Measurements from ENCODE around the gene ENPP3. TPM values are rescaled to one million over a fixed set of nuclear protein-coding genes. Genes with fewer than 3 reads are reported as not detected.

Gene ENPP3
- total and polyA plus RNA-seq, 2 experiments from 2014 or later = not detected

DNA sequence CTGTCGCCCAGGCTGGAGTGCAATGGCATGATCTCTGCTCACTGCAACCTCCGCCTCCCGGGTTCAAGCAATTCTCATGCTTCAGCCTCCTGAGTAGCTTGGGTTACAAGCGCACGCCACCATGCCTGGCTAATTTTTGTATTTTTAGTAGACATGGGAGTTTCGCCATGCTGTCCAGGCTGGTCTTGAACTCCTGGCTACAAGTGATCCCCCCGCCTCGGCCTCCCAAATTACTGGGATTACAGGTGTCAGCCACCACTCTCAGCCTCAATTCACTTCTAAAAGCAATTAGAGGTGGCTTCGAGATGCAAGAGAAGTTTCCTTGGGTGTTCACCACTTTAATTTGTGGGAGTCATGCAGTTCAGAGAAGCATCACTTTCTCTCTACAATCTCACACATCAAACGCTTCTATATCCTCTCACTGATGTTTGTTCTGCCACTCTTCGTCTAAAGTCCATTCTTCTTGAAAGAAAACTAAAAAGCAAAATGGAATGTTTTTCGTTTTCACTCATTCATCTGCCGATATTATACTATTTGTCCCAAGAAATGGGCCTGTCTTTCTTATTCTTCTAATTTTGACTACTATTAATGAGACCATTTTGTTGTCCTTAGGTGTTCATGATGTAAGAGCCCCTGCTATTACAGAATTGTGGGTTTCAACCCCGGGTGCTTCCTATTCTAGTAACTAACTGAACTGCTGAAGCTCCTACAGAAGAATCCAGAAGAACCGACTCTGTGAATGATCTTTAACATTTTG is 132.5 kb downstream of the ENPP3 start (continued):
- TF ChIP-seq, protein P1, sequence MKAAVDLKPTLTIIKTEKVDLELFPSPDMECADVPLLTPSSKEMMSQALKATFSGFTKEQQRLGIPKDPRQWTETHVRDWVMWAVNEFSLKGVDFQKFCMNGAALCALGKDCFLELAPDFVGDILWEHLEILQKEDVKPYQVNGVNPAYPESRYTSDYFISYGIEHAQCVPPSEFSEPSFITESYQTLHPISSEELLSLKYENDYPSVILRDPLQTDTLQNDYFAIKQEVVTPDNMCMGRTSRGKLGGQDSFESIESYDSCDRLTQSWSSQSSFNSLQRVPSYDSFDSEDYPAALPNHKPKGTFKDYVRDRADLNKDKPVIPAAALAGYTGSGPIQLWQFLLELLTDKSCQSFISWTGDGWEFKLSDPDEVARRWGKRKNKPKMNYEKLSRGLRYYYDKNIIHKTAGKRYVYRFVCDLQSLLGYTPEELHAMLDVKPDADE (IDR thresholded peaks at IDR 0.05) = no peak
- TF ChIP-seq ZNF331 (CRISPR knock-in tag; IDR thresholded peaks at IDR 0.05; ENCODE audit: low read depth) = no peak
- TF ChIP-seq EZH2 (IDR thresholded peaks at IDR 0.05; ENCODE audit: low read depth, unreplicated experiment) = no peak

DNA sequence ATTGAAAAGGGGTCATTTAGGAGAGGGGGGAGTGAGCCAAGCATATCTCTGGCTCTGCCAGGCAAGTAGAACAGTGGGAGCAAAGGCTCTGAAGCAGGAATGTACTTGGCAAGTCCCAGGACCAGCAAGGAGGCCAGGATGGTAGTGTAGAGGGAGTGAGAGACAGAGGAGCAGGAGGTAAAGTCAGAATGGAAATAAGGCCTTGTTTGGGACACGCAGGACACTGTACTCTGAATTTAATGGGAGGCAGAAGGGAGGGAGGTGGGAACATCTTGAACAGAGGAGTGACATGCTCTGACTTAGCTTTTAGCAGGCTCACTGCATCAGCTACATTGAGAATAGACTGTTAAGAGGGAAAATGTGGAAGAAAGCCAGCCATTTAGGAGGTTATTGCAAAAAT is 133.7 kb downstream of the ENPP3 start:
- Histone ChIP-seq H3K4me3 (no peak overlapping the region), H3K27me3 (ENCODE audit: insufficient read depth) (no peaks in the 10 kb centered on the region), H3K79me2 (replicated peaks; ENCODE audit: insufficient read depth) (no peaks in the 10 kb centered on the region), H4K20me1 (replicated peaks; ENCODE audit: insufficient read depth) (no peaks in the 10 kb centered on the region), H3F3A (replicated peaks; ENCODE audit: low read depth) (no peaks in the 10 kb centered on the region), H3K4me1 (ENCODE audit: insufficient read depth) (no peaks in the 10 kb centered on the region), H3K36me3 (ENCODE audit: insufficient read depth) (no peaks in the 10 kb centered on the region), H3K27ac (ENCODE audit: low read depth) (no peak overlapping the region), H3K4me2 (no peak overlapping the region), H2AFZ (peak overlapping the region; percentile 69), H3K9me2 (ENCODE audit: insufficient read depth) (peaks cover 4% of the 10 kb centered on the region; the same call in 1 of the 2 replicates)
- H3K27me3 Mint-ChIP-seq (ENCODE audit: insufficient read depth, low read depth, poor library complexity) = peaks cover 2% of the 10 kb centered on the region
- no peaks in the 10 kb centered on the region for H3K36me3 Mint-ChIP-seq (ENCODE audit: low read depth)
- DNase-seq (ENCODE audit: low spot score) (no peak), ATAC-seq (no peak)
- 0 out of 3 replicates have a peak, but pooled peaks cover under 1% of the 10 kb centered on the region for H3K4me1 Mint-ChIP-seq
- no peaks in the 10 kb centered on the region for H3K9me3 Mint-ChIP-seq
- no peak overlapping the region for H3K27ac Mint-ChIP-seq
- H3K4me3 Mint-ChIP-seq = no peak overlapping the region
- no peak for TF ChIP-seq CREB1 (CRISPR knock-in tag; IDR thresholded peaks at IDR 0.05; ENCODE audit: low read depth)
- no peak for TF ChIP-seq ZNF114 (CRISPR knock-in tag; IDR thresholded peaks at IDR 0.05)
- TF ChIP-seq NANOG (IDR thresholded peaks at IDR 0.05; ENCODE audit: borderline replicate concordance) = no peak
- TF ChIP-seq, protein P1 (IDR thresholded peaks at IDR 0.05) = no peak
- TF ChIP-seq, protein P2, sequence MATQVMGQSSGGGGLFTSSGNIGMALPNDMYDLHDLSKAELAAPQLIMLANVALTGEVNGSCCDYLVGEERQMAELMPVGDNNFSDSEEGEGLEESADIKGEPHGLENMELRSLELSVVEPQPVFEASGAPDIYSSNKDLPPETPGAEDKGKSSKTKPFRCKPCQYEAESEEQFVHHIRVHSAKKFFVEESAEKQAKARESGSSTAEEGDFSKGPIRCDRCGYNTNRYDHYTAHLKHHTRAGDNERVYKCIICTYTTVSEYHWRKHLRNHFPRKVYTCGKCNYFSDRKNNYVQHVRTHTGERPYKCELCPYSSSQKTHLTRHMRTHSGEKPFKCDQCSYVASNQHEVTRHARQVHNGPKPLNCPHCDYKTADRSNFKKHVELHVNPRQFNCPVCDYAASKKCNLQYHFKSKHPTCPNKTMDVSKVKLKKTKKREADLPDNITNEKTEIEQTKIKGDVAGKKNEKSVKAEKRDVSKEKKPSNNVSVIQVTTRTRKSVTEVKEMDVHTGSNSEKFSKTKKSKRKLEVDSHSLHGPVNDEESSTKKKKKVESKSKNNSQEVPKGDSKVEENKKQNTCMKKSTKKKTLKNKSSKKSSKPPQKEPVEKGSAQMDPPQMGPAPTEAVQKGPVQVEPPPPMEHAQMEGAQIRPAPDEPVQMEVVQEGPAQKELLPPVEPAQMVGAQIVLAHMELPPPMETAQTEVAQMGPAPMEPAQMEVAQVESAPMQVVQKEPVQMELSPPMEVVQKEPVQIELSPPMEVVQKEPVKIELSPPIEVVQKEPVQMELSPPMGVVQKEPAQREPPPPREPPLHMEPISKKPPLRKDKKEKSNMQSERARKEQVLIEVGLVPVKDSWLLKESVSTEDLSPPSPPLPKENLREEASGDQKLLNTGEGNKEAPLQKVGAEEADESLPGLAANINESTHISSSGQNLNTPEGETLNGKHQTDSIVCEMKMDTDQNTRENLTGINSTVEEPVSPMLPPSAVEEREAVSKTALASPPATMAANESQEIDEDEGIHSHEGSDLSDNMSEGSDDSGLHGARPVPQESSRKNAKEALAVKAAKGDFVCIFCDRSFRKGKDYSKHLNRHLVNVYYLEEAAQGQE (IDR thresholded peaks at IDR 0.05; ENCODE audit: unreplicated experiment) = no peak
- TF ChIP-seq, protein P3, sequence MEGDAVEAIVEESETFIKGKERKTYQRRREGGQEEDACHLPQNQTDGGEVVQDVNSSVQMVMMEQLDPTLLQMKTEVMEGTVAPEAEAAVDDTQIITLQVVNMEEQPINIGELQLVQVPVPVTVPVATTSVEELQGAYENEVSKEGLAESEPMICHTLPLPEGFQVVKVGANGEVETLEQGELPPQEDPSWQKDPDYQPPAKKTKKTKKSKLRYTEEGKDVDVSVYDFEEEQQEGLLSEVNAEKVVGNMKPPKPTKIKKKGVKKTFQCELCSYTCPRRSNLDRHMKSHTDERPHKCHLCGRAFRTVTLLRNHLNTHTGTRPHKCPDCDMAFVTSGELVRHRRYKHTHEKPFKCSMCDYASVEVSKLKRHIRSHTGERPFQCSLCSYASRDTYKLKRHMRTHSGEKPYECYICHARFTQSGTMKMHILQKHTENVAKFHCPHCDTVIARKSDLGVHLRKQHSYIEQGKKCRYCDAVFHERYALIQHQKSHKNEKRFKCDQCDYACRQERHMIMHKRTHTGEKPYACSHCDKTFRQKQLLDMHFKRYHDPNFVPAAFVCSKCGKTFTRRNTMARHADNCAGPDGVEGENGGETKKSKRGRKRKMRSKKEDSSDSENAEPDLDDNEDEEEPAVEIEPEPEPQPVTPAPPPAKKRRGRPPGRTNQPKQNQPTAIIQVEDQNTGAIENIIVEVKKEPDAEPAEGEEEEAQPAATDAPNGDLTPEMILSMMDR (conservative IDR thresholded peaks at IDR 0.05; ENCODE audit: low read depth in 2 of 2) = no peak
- TF ChIP-seq ZNF331 (CRISPR knock-in tag; IDR thresholded peaks at IDR 0.05; ENCODE audit: low read depth) = no peak
- TF ChIP-seq STAT1 (IDR thresholded peaks at IDR 0.05; ENCODE audit: unreplicated experiment) = no peak
- TF ChIP-seq JUNB (IDR thresholded peaks at IDR 0.05; ENCODE audit: unreplicated experiment) = no peak
- no peak for TF ChIP-seq EZH2phosphoT487 (IDR thresholded peaks at IDR 0.05; ENCODE audit: unreplicated experiment)
